Kidney (tissue), 14 donors: ENCODE results near the gene PANK4. TPM values are rescaled to one million over a fixed set of nuclear protein-coding genes. Genes with fewer than 3 reads are reported as not detected.

Experiments
- DNase-seq, 5 donors: peaks; one replicate each; pipeline ENCODE4 v3.0.0-alpha.2; 2013 to 2020
- FAIRE-seq: peaks from 2 replicates; lab custom pipeline; 2012; peaks lifted over from hg19 to GRCh38; lab: Jason Lieb, UNC
- H3K27ac ChIP-seq, 2 donors: one replicate each; pipeline ENCODE4 v1.7.0; 2013; ENCODE audit warnings: low read depth in 2 of 2, low read length in 2 of 2, inconsistent platforms in 1 of 2
- H3K27me3 ChIP-seq: one replicate; pipeline ENCODE4 v1.7.1; 2013; ENCODE audit warnings: low read length, inconsistent platforms; ENCODE audit not compliant: control insufficient read depth, insufficient read depth
- H3K36me3 ChIP-seq, 3 donors: one replicate each; pipeline versions ENCODE4 v1.7.0 to v1.7.1; 2013; ENCODE audit warnings: low read length in 3 of 3, control low read depth in 1 of 3, inconsistent platforms in 1 of 3; ENCODE audit not compliant: insufficient read depth in 3 of 3, control insufficient read depth in 2 of 3
- H3K4me1 ChIP-seq, 3 donors: one replicate each; pipeline versions ENCODE4 v1.7.0 to v1.7.1; 2013; ENCODE audit warnings: low read length in 3 of 3, inconsistent platforms in 1 of 3, low read depth in 1 of 3; ENCODE audit not compliant: control insufficient read depth in 2 of 3, insufficient read depth in 2 of 3
- H3K4me3 ChIP-seq, 3 donors: one replicate each; pipeline versions ENCODE4 v1.7.0 to v1.8.1; 2013; ENCODE audit warnings: low read length in 3 of 3, control low read depth in 1 of 3, inconsistent platforms in 1 of 3
- H3K9ac ChIP-seq, 3 donors: one replicate each; pipeline versions ENCODE4 v1.7.0 to v1.7.1; 2013; ENCODE audit warnings: low read length in 3 of 3, control low read depth in 1 of 3, inconsistent platforms in 1 of 3
- H3K9me3 ChIP-seq, 3 donors: one replicate each; pipeline versions ENCODE4 v1.7.0 to v1.7.1; 2013; ENCODE audit warnings: low read length in 3 of 3, control low read depth in 1 of 3, inconsistent platforms in 1 of 3; ENCODE audit not compliant: control insufficient read depth in 2 of 3, insufficient read depth in 1 of 3
- CTCF ChIP-seq: IDR thresholded peaks from 3 replicates; pipeline ENCODE4 v1.5.1; 2012; ENCODE audit warnings: mild to moderate bottlenecking, moderate library complexity, borderline replicate concordance; ENCODE audit not compliant: insufficient read depth; ENCODE audit errors: extremely low read depth
- intact Hi-C: fragments of 100-400 bp; cut with DNase I; formaldehyde crosslinking; loops from one replicate; pipeline ENCODE4 v1.11.1; 2022
- polyA plus RNA-seq: library from polyadenylated mRNA; stranded (reverse); fragments of 350-450 nt; fragmentation: Illumina TruSeq; extraction: RNeasy Lipid Tissue Mini Kit (QIAGEN cat#74804); gene quantifications from one replicate; pipeline ENCODE4 v1.2.3, GENCODE V29; 2014; ENCODE audit warnings: low read depth, low replicate concordance; ENCODE audit not compliant: insufficient read depth
- total RNA-seq: library from RNA; stranded (reverse); fragmentation: NEBNext Ultra II Directional; extraction: Animal tissue kit (Norgen Biotek cat#: 25700); gene quantifications from one replicate; pipeline ENCODE4 v1.2.1, GENCODE V29; 2021
- donor health status: control.
- donor health status: control.
- donor health status: control.
- donor health status: control.
- donor health status: control.
- donor health status: DM: yes; HTN: yes; CAD: no.
- donor health status: Normal renal cell carcinoma (clear cell type).

Gene PANK4
- total and polyA plus RNA-seq, 2 donors from 2014 or later: 13.3 to 33.7 TPM

- FAIRE-seq: no peak
These were observed 32.1 kb downstream of the PANK4 start for GRCh38 chr1:2494323-2494693.

GRCh38 chr1:2493691-2494322, 32.6 kb downstream of the PANK4 start:
- no peak overlapping the region for H3K9ac ChIP-seq
- no peak for DNase-seq
- H3K36me3 ChIP-seq: no peaks in the 10 kb centered on the region
- no peaks in the 10 kb centered on the region for H3K27me3 ChIP-seq
- FAIRE-seq: no peak
- no peaks in the 10 kb centered on the region for H3K9me3 ChIP-seq
- H3K27ac ChIP-seq: no peak overlapping the region
- H3K4me1 ChIP-seq: no peaks in the 10 kb centered on the region
- intact Hi-C loops: no loop called here
- no peak overlapping the region for H3K4me3 ChIP-seq
- no peak for TF ChIP-seq CTCF

More at GRCh38 chr1:2494323-2494693, 32.1 kb downstream of the PANK4 start:
- no peak for DNase-seq
- Histone ChIP-seq H3K9ac (no peak overlapping the region), H3K4me3 (no peak overlapping the region), H3K36me3 (no peaks in the 10 kb centered on the region), H3K27ac (no peak overlapping the region), H3K9me3 (no peaks in the 10 kb centered on the region), H3K4me1 (no peaks in the 10 kb centered on the region), H3K27me3 (no peaks in the 10 kb centered on the region)
- intact Hi-C loops: no loop called here
- TF ChIP-seq CTCF: no peak

- H3K4me1 ChIP-seq: no peaks in the 10 kb centered on the region
- H3K27me3 ChIP-seq: no peaks in the 10 kb centered on the region
- H3K9ac ChIP-seq: no peak overlapping the region
- DNase-seq (no peak), FAIRE-seq (no peak)
- intact Hi-C loops: no loop called here
- no peak overlapping the region for H3K4me3 ChIP-seq
- no peaks in the 10 kb centered on the region for H3K9me3 ChIP-seq
- H3K27ac ChIP-seq: no peak overlapping the region
- TF ChIP-seq CTCF: no peak
- no peaks in the 10 kb centered on the region for H3K36me3 ChIP-seq
These were observed 33.2 kb downstream of the PANK4 start for GRCh38 chr1:2493218-2493617.

GRCh38 chr1:2492091-2492490, 34.3 kb downstream of the PANK4 start:
- no peaks in the 10 kb centered on the region for H3K9me3 ChIP-seq
- H3K9ac ChIP-seq: no peak overlapping the region
- H3K4me1 ChIP-seq: no peaks in the 10 kb centered on the region
- no peaks in the 10 kb centered on the region for H3K36me3 ChIP-seq
- no peak overlapping the region for H3K4me3 ChIP-seq
- no peak overlapping the region for H3K27ac ChIP-seq
- DNase-seq: no peak
- no peak for TF ChIP-seq CTCF
- intact Hi-C loops: no loop called here
- no peak for FAIRE-seq
- no peaks in the 10 kb centered on the region for H3K27me3 ChIP-seq
